Small intestine (tissue), 7 donors: ENCODE data around the gene TRIM36. TPM values are rescaled to one million over a fixed set of nuclear protein-coding genes. Genes with fewer than 3 reads are reported as not detected.

Experiments
- DNase-seq, 2 donors: peaks; one replicate each; pipeline versions ENCODE4 v3.0.0 to v3.0.0-alpha.2; 2013
- FAIRE-seq: peaks from 2 replicates; lab custom pipeline; 2012; peaks lifted over from hg19 to GRCh38; lab: Jason Lieb, UNC
- H3K27ac ChIP-seq, 3 donors: one replicate each; pipeline ENCODE4 v1.5.1; 2013; ENCODE audit warnings: low read length in 2 of 3, mild to moderate bottlenecking in 2 of 3, control low read depth in 1 of 3, inconsistent platforms in 1 of 3, low read depth in 1 of 3, moderate library complexity in 1 of 3
- H3K27me3 ChIP-seq, 3 donors: one replicate each; pipeline ENCODE4 v1.6.1; 2013; ENCODE audit warnings: low read length in 3 of 3, inconsistent platforms in 1 of 3; ENCODE audit not compliant: control insufficient read depth in 3 of 3, insufficient read depth in 3 of 3
- H3K36me3 ChIP-seq, 3 donors: one replicate each; pipeline ENCODE4 v1.6.1; 2013; ENCODE audit warnings: low read length in 3 of 3, inconsistent platforms in 1 of 3, low read depth in 1 of 3, mild to moderate bottlenecking in 1 of 3, moderate library complexity in 1 of 3; ENCODE audit not compliant: control insufficient read depth in 3 of 3, insufficient read depth in 2 of 3
- H3K4me1 ChIP-seq, 3 donors: one replicate each; pipeline ENCODE4 v1.6.1; 2013; ENCODE audit warnings: low read length in 2 of 3, inconsistent platforms in 1 of 3, low read depth in 1 of 3, mild to moderate bottlenecking in 1 of 3, moderate library complexity in 1 of 3; ENCODE audit not compliant: control insufficient read depth in 3 of 3, insufficient read depth in 2 of 3
- H3K4me3 ChIP-seq, 3 donors: one replicate each; pipeline ENCODE4 v1.5.1; 2013; ENCODE audit warnings: low read length in 3 of 3, control low read depth in 1 of 3, inconsistent platforms in 1 of 3, low read depth in 1 of 3, mild to moderate bottlenecking in 1 of 3, moderate library complexity in 1 of 3
- H3K9me3 ChIP-seq, 2 donors: one replicate each; pipeline ENCODE4 v1.6.1; 2013; ENCODE audit warnings: low read depth in 1 of 2, low read length in 1 of 2; ENCODE audit not compliant: control insufficient read depth in 2 of 2, insufficient read depth in 1 of 2
- WGBS, 3 donors: extraction: QIAGEN DNeasy Blood & Tissue Kit; methylation state at CpG; one replicate each; pipeline ENCODE4 v1.1.7; 2013; 5-methylcytosine and 5-hydroxymethylcytosine counted together
- polyA plus RNA-seq, 4 donors: library from polyadenylated mRNA; stranded (reverse) in 3 of 4; unstranded in 1 of 4; fragments of 200-250 nt in 3 of 4; fragments of 120-200 nt in 1 of 4; gene quantifications; one replicate each; pipeline versions ENCODE4 v1.2.1 to v1.2.3, GENCODE V29; 2013
- donor health status: healthy with polysubstance abuse.
- donor health status: control.
- donor health status: control.
- donor health status: Bipolar disorder and iron deficiency.
- donor health status: healthy.

The TRIM36 gene
- polyA plus RNA-seq, 4 donors: 0.83 to 22.1 (median 10.4) TPM

GRCh38 chr5:115192098-115192497 is 22.4 kb upstream of the TRIM36 start:
- Histone ChIP-seq H3K27ac (peak overlapping the region in 2 of 3 donors; percentile 83 to 84), H3K4me1 (peaks cover 0 to 7% (median 6%) of the 10 kb centered on the region in 3 donors), H3K27me3 (peaks cover 0 to 8% (median 0%) of the 10 kb centered on the region in 3 donors), H3K9me3 (no peaks in the 10 kb centered on the region), H3K36me3 (no peaks in the 10 kb centered on the region), H3K4me3 (no peak overlapping the region)
- FAIRE-seq (no peak), DNase-seq (peak in 1 of 2 donors; percentile 89)
- 18 to 69% (median 47%) methylated on average over 1 of the region's 1 CpG for WGBS, 3 donors

DNA sequence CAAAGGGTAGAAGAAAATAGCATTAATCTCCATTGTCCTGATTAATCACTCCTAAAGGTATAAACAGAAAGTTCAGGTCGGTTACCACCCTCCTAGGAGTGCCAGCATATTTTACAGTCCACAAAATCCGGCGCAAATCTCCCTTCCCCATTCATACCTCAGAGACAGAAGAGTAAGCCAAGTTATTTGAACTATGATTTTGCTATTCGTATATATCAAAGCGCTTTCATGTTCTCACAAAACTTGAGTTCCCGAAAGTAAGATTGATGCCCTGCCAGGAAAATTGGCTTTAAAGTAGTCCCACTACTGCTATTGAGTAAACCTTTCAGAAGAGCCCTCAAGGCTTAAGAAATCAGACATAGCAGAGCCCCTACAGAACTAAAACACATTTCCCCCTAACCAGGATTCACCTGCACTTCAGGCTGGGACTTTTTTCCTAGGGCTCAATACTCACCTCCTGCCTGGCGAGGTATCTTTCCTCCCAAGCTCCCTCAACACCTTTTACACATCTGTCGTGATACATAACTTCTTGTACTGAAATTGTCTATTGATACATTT is 21.8 kb upstream of the TRIM36 start:
- peaks cover 0 to 8% (median 0%) of the 10 kb centered on the region in 3 donors for H3K27me3 ChIP-seq
- peak in 1 of 2 donors; percentile 56 for DNase-seq
- no peak for FAIRE-seq
- no peak overlapping the region for H3K4me3 ChIP-seq
- H3K4me1 ChIP-seq: peaks cover 0 to 7% (median 6%) of the 10 kb centered on the region in 3 donors
- H3K36me3 ChIP-seq: no peaks in the 10 kb centered on the region
- H3K27ac ChIP-seq: peak overlapping the region in 2 of 3 donors; percentile 83 to 84
- 13 to 55% (median 39%) methylated on average over 8 of the region's 8 CpGs for WGBS, 3 donors
- no peaks in the 10 kb centered on the region for H3K9me3 ChIP-seq

GRCh38 chr5:115190388-115190787 is 20.7 kb upstream of the TRIM36 start:
- FAIRE-seq (no peak), DNase-seq (peak in 1 of 2 donors; percentile 31)
- peaks cover 0 to 7% (median 6%) of the 10 kb centered on the region in 3 donors for H3K4me1 ChIP-seq
- peak overlapping the region in 1 of 3 donors; percentile 24 for H3K27ac ChIP-seq
- peaks cover 0 to 11% (median 0%) of the 10 kb centered on the region in 3 donors for H3K27me3 ChIP-seq
- no peak overlapping the region for H3K4me3 ChIP-seq
- H3K9me3 ChIP-seq: no peaks in the 10 kb centered on the region
- no peaks in the 10 kb centered on the region for H3K36me3 ChIP-seq
- WGBS, 3 donors: 30 to 69% (median 38%) methylated on average over 4 of the region's 4 CpGs

DNA sequence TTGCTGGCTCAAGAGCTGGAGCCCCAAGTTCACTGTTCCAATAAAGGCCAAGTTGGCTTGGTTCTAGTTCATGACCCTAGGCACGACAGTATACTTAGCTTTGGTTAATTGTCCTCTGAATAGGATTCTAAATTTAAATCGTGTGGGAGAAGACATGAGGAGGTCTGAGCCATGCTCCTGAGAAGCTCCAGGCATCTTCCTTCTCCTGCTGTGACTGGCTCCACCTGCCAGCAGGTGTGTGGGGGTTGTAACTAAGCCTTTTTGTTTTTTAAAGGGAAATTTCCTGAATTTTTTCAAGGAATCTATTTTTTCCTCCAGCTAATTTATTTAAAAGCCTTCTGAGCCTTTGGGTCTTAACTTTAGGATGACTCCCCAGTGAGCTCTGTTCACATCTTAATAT is 20.2 kb upstream of the TRIM36 start:
- Histone ChIP-seq H3K27ac (no peak overlapping the region), H3K4me3 (no peak overlapping the region), H3K4me1 (peaks cover 0 to 7% (median 6%) of the 10 kb centered on the region in 3 donors), H3K36me3 (no peaks in the 10 kb centered on the region), H3K9me3 (no peaks in the 10 kb centered on the region), H3K27me3 (peaks cover 0 to 11% (median 0%) of the 10 kb centered on the region in 3 donors)
- WGBS, 3 donors: 46 to 63% (median 53%) methylated on average over 2 of the region's 2 CpGs
- DNase-seq: no peak
- no peak for FAIRE-seq

DNA sequence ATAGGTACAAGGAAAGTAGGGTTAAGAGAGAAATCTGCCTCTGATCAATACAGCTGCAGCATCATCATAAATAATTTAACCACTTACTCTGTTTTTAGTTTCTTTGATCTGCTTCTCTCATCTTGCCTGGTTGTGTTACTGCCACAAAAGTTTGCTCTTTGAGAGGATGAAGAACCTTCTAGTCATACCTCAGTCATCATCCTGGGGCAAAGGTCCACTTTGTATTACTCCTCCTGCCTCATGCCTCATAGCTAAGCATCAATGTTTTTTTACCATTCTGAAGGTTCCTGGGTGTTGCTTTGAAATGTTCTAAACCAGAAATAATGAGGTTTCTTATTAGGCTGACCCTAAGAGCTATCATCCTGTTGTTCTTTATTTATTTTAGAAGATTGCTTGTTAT is 17.1 kb upstream of the TRIM36 start:
- no peak overlapping the region for H3K27ac ChIP-seq
- H3K36me3 ChIP-seq: no peaks in the 10 kb centered on the region
- DNase-seq (peak in 1 of 2 donors; percentile 45), FAIRE-seq (no peak)
- peaks cover 0 to 27% (median 9%) of the 10 kb centered on the region in 3 donors for H3K27me3 ChIP-seq
- no peak overlapping the region for H3K4me3 ChIP-seq
- H3K4me1 ChIP-seq: peaks cover 0 to 5% (median 0%) of the 10 kb centered on the region in 3 donors
- no peaks in the 10 kb centered on the region for H3K9me3 ChIP-seq

GRCh38 chr5:115184770-115185169 is 15.1 kb upstream of the TRIM36 start:
- H3K27me3 ChIP-seq: peaks cover 0 to 46% (median 17%) of the 10 kb centered on the region in 3 donors
- no peaks in the 10 kb centered on the region for H3K36me3 ChIP-seq
- FAIRE-seq (no peak), DNase-seq (no peak)
- H3K4me1 ChIP-seq: peaks cover 0 to 3% (median 2%) of the 10 kb centered on the region in 3 donors
- H3K9me3 ChIP-seq: no peaks in the 10 kb centered on the region
- H3K4me3 ChIP-seq: no peak overlapping the region
- WGBS, 3 donors: 43 to 60% (median 52%) methylated on average over 2 of the region's 2 CpGs
- no peak overlapping the region for H3K27ac ChIP-seq

DNA sequence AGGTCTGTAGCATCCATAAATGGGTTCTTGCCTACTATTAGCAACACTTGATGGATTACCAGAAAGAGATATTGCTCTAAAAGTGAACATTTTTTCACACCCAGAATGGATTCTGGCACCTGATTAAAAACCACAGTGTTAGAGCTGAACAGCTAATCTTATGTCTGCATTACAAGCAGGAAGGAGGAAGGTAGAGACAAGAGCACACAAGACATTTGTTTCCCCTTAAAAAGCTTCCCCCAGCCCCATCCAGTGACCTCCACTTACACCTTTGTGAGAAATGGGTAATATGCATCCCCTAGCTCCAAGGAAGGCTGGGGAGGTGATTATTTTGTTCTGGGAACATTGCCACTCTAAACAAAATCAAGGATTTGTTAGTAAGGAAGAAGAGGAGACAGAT is 12.0 kb upstream of the TRIM36 start:
- H3K9me3 ChIP-seq: peaks cover 0 to 5% of the 10 kb centered on the region in 2 donors
- FAIRE-seq (no peak), DNase-seq (no peak)
- no peaks in the 10 kb centered on the region for H3K36me3 ChIP-seq
- peaks cover 0 to 10% (median 0%) of the 10 kb centered on the region in 3 donors for H3K4me1 ChIP-seq
- peaks cover 0 to 67% (median 34%) of the 10 kb centered on the region in 3 donors for H3K27me3 ChIP-seq
- no peak overlapping the region for H3K4me3 ChIP-seq
- no peak overlapping the region for H3K27ac ChIP-seq

GRCh38 chr5:115180165-115180709 is 10.5 kb upstream of the TRIM36 start:
- Histone ChIP-seq H3K27ac (no peak overlapping the region), H3K9me3 (peaks cover 0 to 5% of the 10 kb centered on the region in 2 donors), H3K4me3 (peak overlapping the region; percentile 20 to 56 (median 29)), H3K4me1 (peaks cover 0 to 10% (median 0%) of the 10 kb centered on the region in 3 donors), H3K27me3 (peaks cover 0 to 64% (median 34%) of the 10 kb centered on the region in 3 donors), H3K36me3 (no peaks in the 10 kb centered on the region)
- FAIRE-seq (no peak), DNase-seq (peak; percentile 36 to 51)
- WGBS, 3 donors: 1% methylated on average over 48 to 54 of the region's 54 CpGs
